ENCODE results near the gene BCAT1. TPM values are rescaled to one million over a fixed set of nuclear protein-coding genes. Genes with fewer than 3 reads are reported as not detected.

The BCAT1 gene
- total RNA-seq, 5 donors from 2014 or later (not counting 1 experiment from before 2014, with no cell fraction given): 1.2 to 4.2 (median 3.2) TPM

DNA sequence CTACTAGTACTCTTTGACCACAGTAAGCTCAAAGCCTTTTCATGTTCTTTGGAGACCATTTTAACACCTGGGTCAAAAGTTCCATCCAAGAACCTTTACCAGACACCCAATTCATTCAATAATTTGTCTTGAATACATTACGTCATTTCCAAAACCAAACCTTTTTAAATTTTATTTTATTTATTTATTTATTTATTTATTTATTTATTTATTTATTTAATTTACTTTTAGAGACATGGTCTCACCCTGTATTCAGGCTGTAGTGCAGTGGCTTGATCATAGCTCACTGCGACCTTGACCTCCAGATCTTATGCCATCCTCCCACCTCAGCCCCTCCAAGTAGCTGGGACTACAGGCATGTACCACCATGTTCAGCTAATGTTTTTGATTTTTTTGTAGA is 113.5 kb downstream of the BCAT1 start:
- H3K36me3 Mint-ChIP-seq: no peaks in the 10 kb centered on the region
- no CpG with 5 or more reads among the region's 2 CpGs for WGBS (ENCODE audit: insufficient coverage)
- Histone ChIP-seq H3K4me1 (ENCODE audit: control insufficient read depth in 1 of 2, extremely low read depth in 1 of 2, insufficient read depth in 2 of 2, low read length in 2 of 2) (peaks cover 0 to 5% of the 10 kb centered on the region in 2 experiments), H3K36me3 (ENCODE audit: control insufficient read depth in 2 of 2, extremely low read depth in 1 of 2, insufficient read depth in 1 of 2, low read length in 1 of 2) (no peaks in the 10 kb centered on the region), H3K4me3 (ENCODE audit: control insufficient read depth in 1 of 2, extremely low read depth in 1 of 2, low read length in 1 of 2) (no peak overlapping the region), H3K27ac (ENCODE audit: low read length) (no peak overlapping the region), H3K9me3 (no peaks in the 10 kb centered on the region), H3K27me3 (replicated peaks in 1 of 2; ENCODE audit: control insufficient read depth in 2 of 2, extremely low read depth in 1 of 2, insufficient read depth in 2 of 2, low read length in 1 of 2) (no peaks in the 10 kb centered on the region)
- ATAC-seq (replicated peaks in 1 of 4) (no peak), DNase-seq (no peak)
- H3K27me3 Mint-ChIP-seq: peaks cover 3 to 6% of the 10 kb centered on the region in 2 donors
- POLR2A ChIA-PET: no interaction called here
- H3K9me3 Mint-ChIP-seq: no peaks in the 10 kb centered on the region
- CTCF ChIA-PET: interaction anchor here (0.9 to 2.1 kb wide), 5 partner anchors 21 to 1632 kb away, joined by 3 to 7 read pairs (median 4); no protein-coding TSS in a partner anchor
- H3K4me3 Mint-ChIP-seq: no peak overlapping the region
- H3K4me1 Mint-ChIP-seq: peaks cover 11 to 20% (median 13%) of the 10 kb centered on the region in 3 donors
- no peak overlapping the region for H3K27ac Mint-ChIP-seq

DNA sequence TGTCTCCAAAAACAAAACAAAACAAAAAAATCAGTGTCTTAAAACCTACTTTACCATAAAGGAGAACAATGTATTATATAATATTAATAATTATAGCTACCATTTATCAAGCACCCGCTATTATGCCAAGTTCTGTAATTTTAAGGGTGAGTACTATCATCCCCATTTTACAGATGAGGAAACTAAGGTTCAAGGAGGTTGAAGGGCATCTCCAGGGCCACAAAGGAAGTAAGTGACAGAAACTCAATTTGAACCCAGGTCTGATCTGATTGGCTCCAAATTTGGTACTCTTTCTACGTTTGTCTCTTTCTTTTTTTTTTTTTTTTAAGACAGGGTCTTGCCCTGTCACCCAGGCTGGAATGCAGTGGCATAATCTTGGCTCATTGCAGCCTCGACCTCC is 115.4 kb downstream of the BCAT1 start:
- H3K36me3 ChIP-seq (ENCODE audit: control insufficient read depth in 2 of 2, extremely low read depth in 1 of 2, insufficient read depth in 1 of 2, low read length in 1 of 2): no peaks in the 10 kb centered on the region
- no peak overlapping the region for H3K4me3 Mint-ChIP-seq
- ATAC-seq (replicated peaks in 1 of 4): no peak
- no peaks in the 10 kb centered on the region for H3K36me3 Mint-ChIP-seq
- no peak for DNase-seq
- CTCF ChIA-PET: interaction anchor here in 1 of 2 donors (1.4 kb wide), 1 partner anchor 31 kb away, joined by 3 read pairs; no protein-coding TSS in a partner anchor
- peaks cover 3% of the 10 kb centered on the region in 2 donors for H3K27me3 Mint-ChIP-seq
- no peaks in the 10 kb centered on the region for H3K4me1 ChIP-seq (ENCODE audit: control insufficient read depth in 1 of 2, extremely low read depth in 1 of 2, insufficient read depth in 2 of 2, low read length in 2 of 2)
- H3K27ac ChIP-seq (ENCODE audit: low read length): no peak overlapping the region
- no peaks in the 10 kb centered on the region for H3K27me3 ChIP-seq (replicated peaks in 1 of 2; ENCODE audit: control insufficient read depth in 2 of 2, extremely low read depth in 1 of 2, insufficient read depth in 2 of 2, low read length in 1 of 2)
- H3K9me3 ChIP-seq: no peaks in the 10 kb centered on the region
- H3K9me3 Mint-ChIP-seq: no peaks in the 10 kb centered on the region
- no peak overlapping the region for H3K4me3 ChIP-seq (ENCODE audit: control insufficient read depth in 1 of 2, extremely low read depth in 1 of 2, low read length in 1 of 2)
- WGBS (ENCODE audit: insufficient coverage): 100% methylated on average over 1 of the region's 3 CpGs
- H3K27ac Mint-ChIP-seq: no peak overlapping the region
- peaks cover 2 to 6% (median 4%) of the 10 kb centered on the region in 3 donors for H3K4me1 Mint-ChIP-seq
- POLR2A ChIA-PET: no interaction called here

DNA sequence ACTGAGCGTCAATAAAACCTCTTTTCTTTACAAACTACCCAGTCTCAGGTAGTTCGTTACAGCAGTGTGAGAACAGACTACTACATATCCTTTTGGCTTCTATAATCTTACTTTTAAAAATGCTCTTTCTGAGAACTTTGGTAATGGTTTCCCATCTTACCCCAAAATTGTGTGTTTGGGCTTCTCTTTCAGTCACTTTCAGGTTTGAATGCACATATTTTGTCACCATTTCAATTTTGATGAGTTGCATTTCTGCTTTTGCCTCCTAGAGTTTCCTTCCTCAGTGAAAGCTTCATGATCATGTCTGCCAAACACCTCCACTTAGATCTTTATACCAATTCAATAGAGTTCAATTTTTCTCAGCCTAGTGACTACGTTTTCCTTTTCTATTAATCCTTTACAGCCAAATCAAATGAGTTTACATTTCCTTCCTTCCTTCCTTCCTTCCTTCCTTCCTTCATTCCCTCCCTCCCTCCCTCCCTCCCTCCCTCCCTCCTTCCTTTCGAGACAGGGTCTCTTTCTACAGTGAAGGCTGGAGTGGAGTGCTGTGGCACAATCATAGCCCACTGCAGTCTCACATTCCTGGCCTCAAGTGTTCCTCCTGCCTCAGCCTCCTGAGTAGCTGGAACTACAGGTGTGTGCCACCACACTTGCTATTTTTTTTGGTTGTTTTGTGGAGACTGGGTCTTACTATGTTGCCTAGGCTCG is 124.9 kb downstream of the BCAT1 start:
- Histone ChIP-seq H3K27ac (ENCODE audit: low read length) (no peak overlapping the region), H3K4me3 (ENCODE audit: control insufficient read depth in 1 of 2, extremely low read depth in 1 of 2, low read length in 1 of 2) (no peak overlapping the region), H3K4me1 (ENCODE audit: control insufficient read depth in 1 of 2, extremely low read depth in 1 of 2, insufficient read depth in 2 of 2, low read length in 2 of 2) (no peaks in the 10 kb centered on the region), H3K27me3 (replicated peaks in 1 of 2; ENCODE audit: control insufficient read depth in 2 of 2, extremely low read depth in 1 of 2, insufficient read depth in 2 of 2, low read length in 1 of 2) (no peaks in the 10 kb centered on the region), H3K36me3 (ENCODE audit: control insufficient read depth in 2 of 2, extremely low read depth in 1 of 2, insufficient read depth in 1 of 2, low read length in 1 of 2) (no peaks in the 10 kb centered on the region), H3K9me3 (no peaks in the 10 kb centered on the region)
- ATAC-seq (replicated peaks in 1 of 4) (no peak), DNase-seq (no peak)
- no peaks in the 10 kb centered on the region for H3K27me3 Mint-ChIP-seq
- ChIA-PET CTCF (no interaction called here), POLR2A (no interaction called here)
- no peak overlapping the region for H3K27ac Mint-ChIP-seq
- peaks cover 0 to 16% (median 4%) of the 10 kb centered on the region in 3 donors for H3K4me1 Mint-ChIP-seq
- no peaks in the 10 kb centered on the region for H3K36me3 Mint-ChIP-seq
- H3K9me3 Mint-ChIP-seq: no peaks in the 10 kb centered on the region
- 100% methylated on average over 1 of the region's 5 CpGs for WGBS (ENCODE audit: insufficient coverage)
- H3K4me3 Mint-ChIP-seq: no peak overlapping the region

DNA sequence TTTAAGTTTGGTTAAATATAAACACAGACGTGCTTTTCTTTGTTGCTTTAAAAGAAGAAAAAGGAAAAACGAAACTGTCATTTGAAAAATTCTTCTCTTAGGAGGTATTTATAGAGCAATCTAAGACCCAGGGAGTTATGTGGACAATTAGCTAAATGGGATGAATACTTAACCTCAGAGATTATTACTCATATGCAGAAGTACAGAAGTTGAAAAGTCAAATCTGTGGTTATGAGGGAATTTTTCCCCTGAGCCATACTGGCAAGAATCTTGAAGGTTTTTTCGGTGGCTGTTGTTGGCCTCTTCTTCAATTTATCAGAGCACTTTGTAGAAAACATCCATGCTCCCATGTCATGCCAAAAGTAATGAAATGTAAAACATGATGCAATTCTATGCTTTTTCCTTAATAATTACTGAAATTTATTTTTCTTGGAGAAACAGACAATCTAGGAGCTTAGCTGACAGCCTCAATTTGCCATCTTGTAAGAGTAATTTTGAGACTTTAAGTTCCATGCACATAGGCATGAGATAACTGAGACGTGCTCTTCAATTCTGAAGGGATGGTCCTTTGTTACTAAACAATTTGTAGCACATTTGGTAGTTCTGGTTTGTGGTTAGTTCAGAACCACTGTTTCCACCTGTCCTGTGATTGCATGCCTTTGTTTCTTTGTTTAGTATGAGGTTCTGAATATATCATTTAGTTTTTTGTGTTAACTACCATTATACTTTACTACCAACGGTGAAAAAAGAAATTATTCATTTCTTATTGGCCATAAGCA is 126.6 kb downstream of the BCAT1 start:
- ChIA-PET CTCF (no interaction called here), POLR2A (no interaction called here)
- WGBS (ENCODE audit: insufficient coverage): 13% methylated on average over 1 of the region's 5 CpGs
- Histone ChIP-seq H3K9me3 (no peaks in the 10 kb centered on the region), H3K4me1 (ENCODE audit: control insufficient read depth in 1 of 2, extremely low read depth in 1 of 2, insufficient read depth in 2 of 2, low read length in 2 of 2) (no peaks in the 10 kb centered on the region), H3K27me3 (replicated peaks in 1 of 2; ENCODE audit: control insufficient read depth in 2 of 2, extremely low read depth in 1 of 2, insufficient read depth in 2 of 2, low read length in 1 of 2) (no peaks in the 10 kb centered on the region), H3K27ac (ENCODE audit: low read length) (no peak overlapping the region), H3K4me3 (ENCODE audit: control insufficient read depth in 1 of 2, extremely low read depth in 1 of 2, low read length in 1 of 2) (no peak overlapping the region), H3K36me3 (ENCODE audit: control insufficient read depth in 2 of 2, extremely low read depth in 1 of 2, insufficient read depth in 1 of 2, low read length in 1 of 2) (no peaks in the 10 kb centered on the region)
- Mint-ChIP-seq H3K27me3 (no peaks in the 10 kb centered on the region), H3K27ac (no peak overlapping the region), H3K4me1 (peaks cover 0 to 16% (median 4%) of the 10 kb centered on the region in 3 donors), H3K36me3 (no peaks in the 10 kb centered on the region), H3K4me3 (no peak overlapping the region), H3K9me3 (no peaks in the 10 kb centered on the region)
- DNase-seq (no peak), ATAC-seq (replicated peaks in 1 of 4) (no peak)

DNA sequence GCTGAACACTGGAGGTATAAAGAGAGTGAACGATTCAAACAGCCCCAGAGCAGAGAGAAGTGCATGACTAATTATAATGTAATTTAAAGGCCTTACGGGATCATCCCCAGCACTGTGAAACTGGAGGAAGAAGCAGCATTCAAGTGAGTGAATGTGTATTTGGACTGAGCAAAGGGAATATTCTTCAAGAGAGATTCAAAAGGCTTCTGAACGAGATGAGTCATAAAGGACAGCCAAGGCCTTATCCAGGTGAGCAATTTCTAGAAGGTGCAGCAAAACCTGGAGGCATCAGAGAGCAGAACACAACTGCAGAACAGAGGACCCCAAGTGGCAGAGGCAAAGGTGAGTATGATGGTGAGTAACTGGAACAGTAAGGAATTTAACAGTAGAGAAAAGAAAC is 127.2 kb downstream of the BCAT1 start:
- ChIA-PET CTCF (no interaction called here), POLR2A (no interaction called here)
- no peaks in the 10 kb centered on the region for H3K4me1 ChIP-seq (ENCODE audit: control insufficient read depth in 1 of 2, extremely low read depth in 1 of 2, insufficient read depth in 2 of 2, low read length in 2 of 2)
- Mint-ChIP-seq H3K27me3 (no peaks in the 10 kb centered on the region), H3K27ac (no peak overlapping the region), H3K36me3 (no peaks in the 10 kb centered on the region), H3K4me3 (no peak overlapping the region), H3K4me1 (peaks cover 0 to 16% (median 4%) of the 10 kb centered on the region in 3 donors), H3K9me3 (no peaks in the 10 kb centered on the region)
- H3K9me3 ChIP-seq: no peaks in the 10 kb centered on the region
- H3K27ac ChIP-seq (ENCODE audit: low read length): no peak overlapping the region
- no peak for DNase-seq
- H3K4me3 ChIP-seq (ENCODE audit: control insufficient read depth in 1 of 2, extremely low read depth in 1 of 2, low read length in 1 of 2): no peak overlapping the region
- H3K27me3 ChIP-seq (replicated peaks in 1 of 2; ENCODE audit: control insufficient read depth in 2 of 2, extremely low read depth in 1 of 2, insufficient read depth in 2 of 2, low read length in 1 of 2): no peaks in the 10 kb centered on the region
- no peak for ATAC-seq (replicated peaks in 1 of 4)
- 60% methylated on average over 1 of the region's 3 CpGs for WGBS (ENCODE audit: insufficient coverage)
- no peaks in the 10 kb centered on the region for H3K36me3 ChIP-seq (ENCODE audit: control insufficient read depth in 2 of 2, extremely low read depth in 1 of 2, insufficient read depth in 1 of 2, low read length in 1 of 2)

DNA sequence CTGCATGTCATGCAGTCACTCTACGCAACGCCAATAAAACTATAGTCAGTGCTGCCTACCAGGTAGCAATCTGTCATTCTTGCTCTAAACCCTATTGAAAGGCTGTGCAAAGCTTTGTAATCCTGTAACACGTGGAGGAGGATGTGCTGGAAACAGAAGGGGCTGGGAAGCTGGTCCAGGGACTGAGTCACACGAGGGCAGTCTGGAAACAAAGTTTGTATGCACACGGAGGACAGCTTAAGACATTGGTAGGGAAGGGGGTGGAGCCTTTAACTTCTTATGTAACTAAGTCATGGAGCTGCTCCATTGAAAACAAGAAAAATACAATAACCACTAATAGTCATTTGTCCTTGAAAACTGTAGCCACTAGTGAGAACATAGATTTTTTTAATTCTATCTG is 128.0 kb downstream of the BCAT1 start:
- Histone ChIP-seq H3K4me1 (ENCODE audit: control insufficient read depth in 1 of 2, extremely low read depth in 1 of 2, insufficient read depth in 2 of 2, low read length in 2 of 2) (no peaks in the 10 kb centered on the region), H3K4me3 (ENCODE audit: control insufficient read depth in 1 of 2, extremely low read depth in 1 of 2, low read length in 1 of 2) (no peak overlapping the region), H3K9me3 (no peaks in the 10 kb centered on the region), H3K36me3 (ENCODE audit: control insufficient read depth in 2 of 2, extremely low read depth in 1 of 2, insufficient read depth in 1 of 2, low read length in 1 of 2) (no peaks in the 10 kb centered on the region), H3K27ac (ENCODE audit: low read length) (no peak overlapping the region), H3K27me3 (replicated peaks in 1 of 2; ENCODE audit: control insufficient read depth in 2 of 2, extremely low read depth in 1 of 2, insufficient read depth in 2 of 2, low read length in 1 of 2) (no peaks in the 10 kb centered on the region)
- Mint-ChIP-seq H3K4me1 (peaks cover 4 to 17% (median 5%) of the 10 kb centered on the region in 3 donors), H3K27ac (no peak overlapping the region), H3K9me3 (no peaks in the 10 kb centered on the region), H3K27me3 (no peaks in the 10 kb centered on the region), H3K36me3 (no peaks in the 10 kb centered on the region), H3K4me3 (no peak overlapping the region)
- ChIA-PET POLR2A (no interaction called here), CTCF (no interaction called here)
- ATAC-seq (replicated peaks in 1 of 4): no peak
- 71% methylated on average over 1 of the region's 5 CpGs for WGBS (ENCODE audit: insufficient coverage)
- no peak for DNase-seq
